Suprapubic skin (tissue), 3 donors: ENCODE measurements around the gene OR4P4.

Experiments used
- EP300 ChIP-seq: sonication (generic); formaldehyde crosslinking; IDR thresholded peaks from one replicate; pipeline ENCODE4 v1.6.1; 2017; ENCODE audit warnings: antibody characterized with exemption
- POLR2A ChIP-seq, 2 donors: fragments of 450-650 bp; IDR thresholded peaks; one replicate each; pipeline ENCODE4 v1.6.1; 2017; ENCODE audit warnings: antibody characterized with exemption in 2 of 2, mild to moderate bottlenecking in 2 of 2, moderate library complexity in 2 of 2
- TF ChIP-seq, protein P1 (sequence below), 2 donors: fragments of 200-600 bp in 1 of 2; fragments of 450-650 bp in 1 of 2; sonication (generic) in 1 of 2; IDR thresholded peaks; one replicate each; pipeline ENCODE4 v1.5.1; 2016 to 2019; ENCODE audit warnings: antibody characterized with exemption in 2 of 2, mild to moderate bottlenecking in 1 of 2, moderate library complexity in 1 of 2

DNA sequence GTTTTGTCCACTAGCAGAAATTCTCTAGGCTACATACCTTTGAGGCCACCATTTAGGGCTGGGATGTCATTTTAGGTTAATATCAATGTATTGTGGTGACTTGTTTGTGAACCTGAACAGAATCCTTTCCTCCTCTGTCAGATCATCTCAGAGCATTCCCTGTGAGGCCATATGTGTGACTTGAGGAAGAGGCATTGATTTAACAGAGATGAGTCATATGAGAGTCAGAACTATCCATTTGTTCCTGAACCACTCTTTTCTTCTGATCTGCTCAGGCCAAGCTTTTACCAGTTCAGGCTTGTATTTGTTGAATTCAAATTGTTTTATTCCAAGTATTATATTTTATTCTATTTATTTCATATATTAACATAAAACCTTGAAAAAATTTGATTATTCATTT is 20.2 kb downstream of the OR4P4 start:
- TF ChIP-seq POLR2A (IDR thresholded peaks at IDR 0.05) (no peak), EP300 (no peak)
- TF ChIP-seq, protein P1, sequence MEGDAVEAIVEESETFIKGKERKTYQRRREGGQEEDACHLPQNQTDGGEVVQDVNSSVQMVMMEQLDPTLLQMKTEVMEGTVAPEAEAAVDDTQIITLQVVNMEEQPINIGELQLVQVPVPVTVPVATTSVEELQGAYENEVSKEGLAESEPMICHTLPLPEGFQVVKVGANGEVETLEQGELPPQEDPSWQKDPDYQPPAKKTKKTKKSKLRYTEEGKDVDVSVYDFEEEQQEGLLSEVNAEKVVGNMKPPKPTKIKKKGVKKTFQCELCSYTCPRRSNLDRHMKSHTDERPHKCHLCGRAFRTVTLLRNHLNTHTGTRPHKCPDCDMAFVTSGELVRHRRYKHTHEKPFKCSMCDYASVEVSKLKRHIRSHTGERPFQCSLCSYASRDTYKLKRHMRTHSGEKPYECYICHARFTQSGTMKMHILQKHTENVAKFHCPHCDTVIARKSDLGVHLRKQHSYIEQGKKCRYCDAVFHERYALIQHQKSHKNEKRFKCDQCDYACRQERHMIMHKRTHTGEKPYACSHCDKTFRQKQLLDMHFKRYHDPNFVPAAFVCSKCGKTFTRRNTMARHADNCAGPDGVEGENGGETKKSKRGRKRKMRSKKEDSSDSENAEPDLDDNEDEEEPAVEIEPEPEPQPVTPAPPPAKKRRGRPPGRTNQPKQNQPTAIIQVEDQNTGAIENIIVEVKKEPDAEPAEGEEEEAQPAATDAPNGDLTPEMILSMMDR (IDR thresholded peaks at IDR 0.05), result no peak
